GM12878 (cell line): ENCODE results near the gene RBM15B. TPM values are rescaled to one million over a fixed set of nuclear protein-coding genes. Genes with fewer than 3 reads are reported as not detected.
"Not testable (repeated sequence)": the region's sequence is repeated elsewhere in the genome, so short reads cannot be mapped to it uniquely, and the experiment has no call there.

Experiments used
- ATAC-seq: fragments of 200-7000 bp; cut with Tn5 transposase; 3 replicates; pipeline ENCODE4 v1.9.1; 2020; ENCODE audit warnings: mild to moderate bottlenecking, moderate library complexity
- BruUV-seq: library from RNA; stranded (reverse); fragments of 400-500 nt; replicated peaks from 2 replicates; lab custom pipeline; 2021; lab: Mats Ljungman, UMichigan
- CTCF ChIA-PET: fragments of 300-600 bp; sonication (Branson Sonifier 250); formaldehyde crosslinking; extraction: SDS; loops from one replicate; lab custom pipeline; 2021; ENCODE audit warnings: inconsistent platforms; lab: Yijun Ruan, JAX
- POLR2A ChIA-PET: fragments of 350-600 bp; formaldehyde crosslinking; extraction: SDS; loops from one replicate; lab custom pipeline; 2021; ENCODE audit warnings: inconsistent platforms; lab: Charles Lee
- RAD21 ChIA-PET: fragments of 300-600 bp; sonication (Branson Sonifier 250); formaldehyde crosslinking; loops from one replicate; lab custom pipeline; 2023; ENCODE audit warnings: antibody characterized with exemption; ENCODE audit not compliant: unreplicated experiment; lab: Charles Lee
- SMC1A ChIA-PET: fragments of 300-600 bp; sonication (Branson Sonifier 250); formaldehyde crosslinking; loops from one replicate; lab custom pipeline; 2023; ENCODE audit not compliant: unreplicated experiment, uncharacterized antibody; lab: Charles Lee
- DNase-seq: peaks from one replicate; pipeline ENCODE4 v3.0.0-alpha.2; 2011; ENCODE audit warnings: low read depth, low spot score
- FAIRE-seq: peaks from 3 replicates; lab custom pipeline; 2011; peaks lifted over from hg19 to GRCh38; lab: Jason Lieb, UNC
- H2AFZ ChIP-seq: 2 replicates; pipeline ENCODE4 v1.6.0; 2011; ENCODE audit warnings: low read depth, low read length, control low read depth; ENCODE audit not compliant: control insufficient read depth
- H3K27ac ChIP-seq: 2 replicates; pipeline ENCODE4 v1.5.1; 2011; ENCODE audit warnings: control low read depth; ENCODE audit not compliant: control insufficient read depth, insufficient read depth
- H3K27me3 ChIP-seq, 2 experiments: replicated peaks in 1 of 2; 2 replicates each; pipeline versions ENCODE4 v1.6.0 to v1.6.1; 2011; ENCODE audit warnings: low read length in 1 of 2; ENCODE audit not compliant: control insufficient read depth in 2 of 2, insufficient read depth in 2 of 2
- H3K36me3 ChIP-seq, 2 experiments: 2 replicates each; pipeline ENCODE4 v1.5.1; 2011; ENCODE audit warnings: low read length in 1 of 2; ENCODE audit not compliant: control insufficient read depth in 2 of 2, insufficient read depth in 2 of 2
- H3K4me1 ChIP-seq: 2 replicates; pipeline ENCODE4 v1.6.1; 2011; ENCODE audit warnings: mild to moderate bottlenecking, low read length, moderate library complexity, mixed read lengths; ENCODE audit not compliant: control insufficient read depth, insufficient read depth
- H3K4me2 ChIP-seq: 2 replicates; pipeline ENCODE4 v1.6.0; 2011; ENCODE audit warnings: control low read depth; ENCODE audit not compliant: control insufficient read depth, insufficient read depth
- H3K4me3 ChIP-seq: fragments of 200-600 bp; sonication (generic); 2 replicates; pipeline ENCODE4 v1.5.1; 2016
- H3K79me2 ChIP-seq: 2 replicates; pipeline ENCODE4 v1.6.0; 2011; ENCODE audit warnings: low read length; ENCODE audit not compliant: control insufficient read depth, insufficient read depth
- H3K9ac ChIP-seq: 2 replicates; pipeline ENCODE4 v1.8.0; 2011; ENCODE audit warnings: low read length, control low read depth, mixed read lengths; ENCODE audit not compliant: control insufficient read depth, insufficient read depth
- H3K9me3 ChIP-seq: replicated peaks from 3 replicates; pipeline ENCODE4 v1.5.1; 2011; ENCODE audit warnings: mild to moderate bottlenecking, low read length; ENCODE audit not compliant: control insufficient read depth, insufficient read depth
- H4K20me1 ChIP-seq: 2 replicates; pipeline ENCODE4 v1.6.0; 2011; ENCODE audit not compliant: control insufficient read depth, insufficient read depth
- BHLHE40 ChIP-seq, 2 experiments: fragments of 450-650 bp in 1 of 2; IDR thresholded peaks; 2 replicates each; pipeline ENCODE4 v1.6.1; 2011 to 2017; ENCODE audit warnings: low read depth in 2 of 2, borderline replicate concordance in 1 of 2, improper control_type of control experiment in 1 of 2, low read length in 1 of 2, mild to moderate bottlenecking in 1 of 2
- CBX5 ChIP-seq: sonication (generic); IDR thresholded peaks from 2 replicates; pipeline ENCODE4 v1.6.1; 2016; ENCODE audit warnings: low read depth, moderate library complexity, mild to moderate bottlenecking, inconsistent platforms
- MYB ChIP-seq: fragments of 150-350 bp; IDR thresholded peaks from 2 replicates; pipeline ENCODE4 v1.6.1; 2014; ENCODE audit warnings: mild to moderate bottlenecking, low read depth, low read length, borderline replicate concordance
- NFYA ChIP-seq: IDR thresholded peaks from 2 replicates; pipeline ENCODE4 v1.6.1; 2011; ENCODE audit warnings: low read depth, mild to moderate bottlenecking, low read length, improper control_type of control experiment, borderline replicate concordance
- SUZ12 ChIP-seq: fragments of 200-600 bp; sonication (generic); IDR thresholded peaks from one replicate; pipeline ENCODE4 v1.6.1; 2018; ENCODE audit warnings: antibody characterized with exemption, mild to moderate bottlenecking; ENCODE audit not compliant: unreplicated experiment
- TCF3 ChIP-seq: IDR thresholded peaks from 2 replicates; pipeline ENCODE4 v1.6.1; 2012; ENCODE audit warnings: low read depth, mild to moderate bottlenecking, low read length, borderline replicate concordance; ENCODE audit not compliant: insufficient read depth
- WGBS: methylation state at CpG from one replicate; pipeline ENCODE4 v1.1.6; 2016; ENCODE audit warnings: low lambda C conversion rate; ENCODE audit not compliant: insufficient replicate concordance, insufficient coverage; ENCODE audit errors: missing lambda C conversion rate; 5-methylcytosine and 5-hydroxymethylcytosine counted together
- in situ Hi-C: fragments of 300-500 bp; cut with MboI; formaldehyde crosslinking; loops from 9 replicates; pipeline ENCODE4 v1.14.3; 2018; ENCODE audit warnings: mixed read lengths
- intact Hi-C: fragments of 100-400 bp; cut with micrococcal nuclease; formaldehyde crosslinking; loops from one replicate; pipeline ENCODE4 v1.14.2; 2022; ENCODE audit not compliant: unreplicated experiment
- polyA plus RNA-seq, 11 experiments: library from polyadenylated mRNA; depleted of rRNA in 4 of 11; unstranded in 6 of 11; stranded (reverse) in 5 of 11; fragments of >200 nt; fragmentation: Nextera tagmentation in 4 of 11; fragmentation: Illumina TruSeq in 1 of 11; extraction: Ambion mirVana in 4 of 11; extraction: Trizol in 1 of 11; gene quantifications; 1 replicate in 1 of 11; 2 replicates in 10 of 11; pipeline versions ENCODE4 v1.2.1 to v1.2.3, GENCODE V29; 2011 to 2016; ENCODE audit warnings: inconsistent platforms in 2 of 11, missing spikeins in 2 of 11, low read depth in 1 of 11
- total RNA-seq, 4 experiments: library from RNA; depleted of rRNA in 3 of 4; stranded (reverse); fragments of >200 nt in 3 of 4; fragmentation: Illumina TruSeq in 1 of 4; extraction: Trizol in 1 of 4; gene quantifications; 2 replicates each; pipeline versions ENCODE4 v1.2.1 to v1.2.3, GENCODE V29; 2013 to 2021
- TF ChIP-seq, protein P1 (sequence below): IDR thresholded peaks from 2 replicates; pipeline ENCODE4 v1.6.1; 2011; ENCODE audit warnings: mild to moderate bottlenecking, low read depth, low read length, moderate library complexity; ENCODE audit not compliant: insufficient replicate concordance
- TF ChIP-seq, protein P2 (sequence below): fragments of 450-650 bp; IDR thresholded peaks from 2 replicates; pipeline ENCODE4 v1.6.1; 2017; ENCODE audit warnings: mild to moderate bottlenecking, moderate library complexity
- TF ChIP-seq, protein P3 (sequence below): IDR thresholded peaks from 2 replicates; pipeline ENCODE4 v1.6.1; 2012; ENCODE audit warnings: low read depth, low read length, improper control_type of control experiment

The RBM15B gene
- total and polyA plus RNA-seq, 10 of the 15 experiments (the other 5 are each of a cell fraction or from before 2014, with no cell fraction given): 2.4 to 34.5 (median 19.1) TPM

DNA sequence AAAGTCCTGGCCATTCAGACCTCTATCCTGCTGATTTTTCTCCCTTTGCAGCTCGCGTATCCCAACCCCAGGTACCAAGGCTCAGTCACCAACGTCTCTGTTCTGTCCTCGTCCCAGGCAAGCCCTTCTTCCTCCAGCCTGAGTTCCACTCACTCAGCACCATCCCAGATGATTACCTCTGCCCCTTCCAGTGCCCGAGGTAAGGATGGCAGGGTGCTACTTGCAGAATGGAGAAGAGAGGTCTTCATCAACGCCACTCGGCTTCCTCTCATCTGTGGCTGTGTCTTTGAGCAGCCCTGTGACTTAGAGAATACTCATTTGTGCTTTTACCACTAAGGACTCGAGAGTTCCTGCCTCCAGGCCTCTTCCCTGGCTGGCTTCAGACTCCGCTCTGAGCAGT lies 28.6 kb upstream of the RBM15B start:
- POLR2A ChIA-PET: no interaction called here
- Histone ChIP-seq H3K9ac (no peak overlapping the region), H4K20me1 (no peaks in the 10 kb centered on the region), H3K27me3 (peaks cover 0 to 2% of the 10 kb centered on the region in 2 experiments; a peak in 1 of 4 replicates), H3K27ac (no peak overlapping the region), H3K4me1 (no peaks in the 10 kb centered on the region), H2AFZ (no peak overlapping the region), H3K79me2 (no peaks in the 10 kb centered on the region), H3K4me2 (no peak overlapping the region), H3K36me3 (no peaks in the 10 kb centered on the region), H3K4me3 (no peak overlapping the region), H3K9me3 (no peaks in the 10 kb centered on the region)
- ATAC-seq (no peak), DNase-seq (no peak), FAIRE-seq (no peak)
- TF ChIP-seq SUZ12 (no peak), NFYA (no peak), MYB (no peak), BHLHE40 (IDR thresholded peaks at IDR 0.05; ENCODE audit: borderline replicate concordance in 1 of 2, low read depth in 2 of 2, low read length in 1 of 2) (no peak), CBX5 (no peak), TCF3 (no peak)
- TF ChIP-seq, protein P1, sequence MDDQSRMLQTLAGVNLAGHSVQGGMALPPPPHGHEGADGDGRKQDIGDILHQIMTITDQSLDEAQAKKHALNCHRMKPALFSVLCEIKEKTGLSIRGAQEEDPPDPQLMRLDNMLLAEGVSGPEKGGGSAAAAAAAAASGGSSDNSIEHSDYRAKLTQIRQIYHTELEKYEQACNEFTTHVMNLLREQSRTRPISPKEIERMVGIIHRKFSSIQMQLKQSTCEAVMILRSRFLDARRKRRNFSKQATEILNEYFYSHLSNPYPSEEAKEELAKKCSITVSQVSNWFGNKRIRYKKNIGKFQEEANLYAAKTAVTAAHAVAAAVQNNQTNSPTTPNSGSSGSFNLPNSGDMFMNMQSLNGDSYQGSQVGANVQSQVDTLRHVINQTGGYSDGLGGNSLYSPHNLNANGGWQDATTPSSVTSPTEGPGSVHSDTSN: no peak
- TF ChIP-seq, protein P2, sequence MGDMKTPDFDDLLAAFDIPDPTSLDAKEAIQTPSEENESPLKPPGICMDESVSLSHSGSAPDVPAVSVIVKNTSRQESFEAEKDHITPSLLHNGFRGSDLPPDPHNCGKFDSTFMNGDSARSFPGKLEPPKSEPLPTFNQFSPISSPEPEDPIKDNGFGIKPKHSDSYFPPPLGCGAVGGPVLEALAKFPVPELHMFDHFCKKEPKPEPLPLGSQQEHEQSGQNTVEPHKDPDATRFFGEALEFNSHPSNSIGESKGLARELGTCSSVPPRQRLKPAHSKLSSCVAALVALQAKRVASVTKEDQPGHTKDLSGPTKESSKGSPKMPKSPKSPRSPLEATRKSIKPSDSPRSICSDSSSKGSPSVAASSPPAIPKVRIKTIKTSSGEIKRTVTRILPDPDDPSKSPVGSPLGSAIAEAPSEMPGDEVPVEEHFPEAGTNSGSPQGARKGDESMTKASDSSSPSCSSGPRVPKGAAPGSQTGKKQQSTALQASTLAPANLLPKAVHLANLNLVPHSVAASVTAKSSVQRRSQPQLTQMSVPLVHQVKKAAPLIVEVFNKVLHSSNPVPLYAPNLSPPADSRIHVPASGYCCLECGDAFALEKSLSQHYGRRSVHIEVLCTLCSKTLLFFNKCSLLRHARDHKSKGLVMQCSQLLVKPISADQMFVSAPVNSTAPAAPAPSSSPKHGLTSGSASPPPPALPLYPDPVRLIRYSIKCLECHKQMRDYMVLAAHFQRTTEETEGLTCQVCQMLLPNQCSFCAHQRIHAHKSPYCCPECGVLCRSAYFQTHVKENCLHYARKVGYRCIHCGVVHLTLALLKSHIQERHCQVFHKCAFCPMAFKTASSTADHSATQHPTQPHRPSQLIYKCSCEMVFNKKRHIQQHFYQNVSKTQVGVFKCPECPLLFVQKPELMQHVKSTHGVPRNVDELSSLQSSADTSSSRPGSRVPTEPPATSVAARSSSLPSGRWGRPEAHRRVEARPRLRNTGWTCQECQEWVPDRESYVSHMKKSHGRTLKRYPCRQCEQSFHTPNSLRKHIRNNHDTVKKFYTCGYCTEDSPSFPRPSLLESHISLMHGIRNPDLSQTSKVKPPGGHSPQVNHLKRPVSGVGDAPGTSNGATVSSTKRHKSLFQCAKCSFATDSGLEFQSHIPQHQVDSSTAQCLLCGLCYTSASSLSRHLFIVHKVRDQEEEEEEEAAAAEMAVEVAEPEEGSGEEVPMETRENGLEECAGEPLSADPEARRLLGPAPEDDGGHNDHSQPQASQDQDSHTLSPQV: no peak
- TF ChIP-seq, protein P3, sequence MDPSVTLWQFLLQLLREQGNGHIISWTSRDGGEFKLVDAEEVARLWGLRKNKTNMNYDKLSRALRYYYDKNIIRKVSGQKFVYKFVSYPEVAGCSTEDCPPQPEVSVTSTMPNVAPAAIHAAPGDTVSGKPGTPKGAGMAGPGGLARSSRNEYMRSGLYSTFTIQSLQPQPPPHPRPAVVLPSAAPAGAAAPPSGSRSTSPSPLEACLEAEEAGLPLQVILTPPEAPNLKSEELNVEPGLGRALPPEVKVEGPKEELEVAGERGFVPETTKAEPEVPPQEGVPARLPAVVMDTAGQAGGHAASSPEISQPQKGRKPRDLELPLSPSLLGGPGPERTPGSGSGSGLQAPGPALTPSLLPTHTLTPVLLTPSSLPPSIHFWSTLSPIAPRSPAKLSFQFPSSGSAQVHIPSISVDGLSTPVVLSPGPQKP: no peak
- intact Hi-C loops: no loop called here
- in situ Hi-C loops: no loop called here
- RAD21 ChIA-PET: no interaction called here
- BruUV-seq: no TSS peak
- WGBS: 45% methylated on average over 9 of the region's 9 CpGs
- CTCF ChIA-PET: no interaction called here
- SMC1A ChIA-PET: no interaction called here

DNA sequence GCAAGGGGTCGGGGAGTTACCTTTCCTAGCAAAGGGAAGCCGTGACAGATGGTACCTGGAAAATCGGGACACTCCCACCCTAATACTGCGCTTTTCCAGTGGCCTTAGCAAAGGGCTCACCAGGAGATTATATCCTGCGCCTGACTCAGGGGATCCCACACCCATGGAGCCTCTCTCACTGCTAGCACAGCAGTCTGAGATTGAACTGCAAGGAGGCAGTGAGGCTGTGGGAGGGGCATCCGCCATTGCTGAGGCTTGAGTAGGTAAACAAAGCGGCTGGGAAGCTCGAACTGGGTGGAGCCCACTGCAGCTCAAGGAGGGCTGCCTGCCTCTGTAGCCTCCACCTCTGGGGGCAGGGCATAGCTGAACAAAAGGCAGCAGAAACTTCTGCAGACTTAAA lies 22.8 kb upstream of the RBM15B start:
- RAD21 ChIA-PET, BruUV-seq, H3K4me3 ChIP-seq, FAIRE-seq, H3K79me2 ChIP-seq, H3K27me3 ChIP-seq, H3K27ac ChIP-seq, H3K4me2 ChIP-seq, POLR2A ChIA-PET, H3K9ac ChIP-seq, H3K36me3 ChIP-seq, H3K4me1 ChIP-seq, ATAC-seq, H2AFZ ChIP-seq, H3K9me3 ChIP-seq, H4K20me1 ChIP-seq, intact Hi-C loops, in situ Hi-C loops, DNase-seq: not testable (repeated sequence)
- WGBS: 21% methylated on average over 8 of the region's 8 CpGs
- ChIA-PET CTCF (interaction anchor here (0.9 to 5.3 kb wide), 5 partner anchors 17 to 753 kb away, joined by 3 to 44 read pairs (median 4); partner anchors contain the start of genes MANF and MAPKAPK3), SMC1A (interaction anchor here (1.7 kb wide), 1 partner anchor 10 kb away, joined by 4 read pairs; no protein-coding TSS in a partner anchor)
